HG02885 (cell line): ENCODE measurements around the gene IFRD1.

Source experiments
- ATAC-seq: cut with Tn5 transposase; IDR thresholded peaks from one replicate; pipeline ENCODE4 v1.9.1; 2021; ENCODE audit warnings: mild to moderate bottlenecking; ENCODE audit not compliant: unreplicated experiment, poor library complexity

The IFRD1 gene

GRCh38 chr7:112449902-112450806 is at the start of gene IFRD1:
IFRD1 (plus strand) TSS chr7:112450460; CDS start chr7:112450689, 229 bp downstream.
- ATAC-seq, result peak; percentile 74

- no peak for ATAC-seq
Measured at GRCh38 chr7:112404321-112404720, 45.9 kb upstream of the IFRD1 start.

GRCh38 chr7:112405286-112405685 is 45.0 kb upstream of the IFRD1 start:
- no peak for ATAC-seq

GRCh38 chr7:112407261-112407660 is 43.0 kb upstream of the IFRD1 start:
- no peak for ATAC-seq

GRCh38 chr7:112410092-112410491 is 40.2 kb upstream of the IFRD1 start:
- ATAC-seq, result no peak

- ATAC-seq, result no peak
Measured at GRCh38 chr7:112411186-112411795, 39.0 kb upstream of the IFRD1 start.

- no peak for ATAC-seq
Measured at GRCh38 chr7:112414855-112415490, 35.3 kb upstream of the IFRD1 start.

GRCh38 chr7:112416127-112416526 is 34.1 kb upstream of the IFRD1 start:
- ATAC-seq, result no peak

- no peak for ATAC-seq
Measured at GRCh38 chr7:112419543-112420130, 30.6 kb upstream of the IFRD1 start.

GRCh38 chr7:112420236-112420861 is 29.9 kb upstream of the IFRD1 start:
- no peak for ATAC-seq

GRCh38 chr7:112421666-112422486 is 28.4 kb upstream of the IFRD1 start:
- peak; percentile 69 for ATAC-seq

- ATAC-seq, result peak; percentile 76
Measured at GRCh38 chr7:112422842-112423496, 27.3 kb upstream of the IFRD1 start.

- ATAC-seq, result no peak
Measured at GRCh38 chr7:112423987-112424386, 26.3 kb upstream of the IFRD1 start.

GRCh38 chr7:112427984-112428383 is 22.3 kb upstream of the IFRD1 start:
- ATAC-seq, result no peak

GRCh38 chr7:112428715-112429114 is 21.5 kb upstream of the IFRD1 start:
- no peak for ATAC-seq

GRCh38 chr7:112430649-112431048 is 19.6 kb upstream of the IFRD1 start:
- no peak for ATAC-seq

- no peak for ATAC-seq
Measured at GRCh38 chr7:112431803-112432202, 18.5 kb upstream of the IFRD1 start.

- no peak for ATAC-seq
Measured at GRCh38 chr7:112433289-112433688, 17.0 kb upstream of the IFRD1 start.

GRCh38 chr7:112437072-112437471 is 13.2 kb upstream of the IFRD1 start:
- ATAC-seq, result no peak
